Caki2 (cell line): ENCODE results near the gene CTTNBP2. TPM values are rescaled to one million over a fixed set of nuclear protein-coding genes. Genes with fewer than 3 reads are reported as not detected.

Source experiments
- DNase-seq: peaks from one replicate; pipeline ENCODE4 v3.0.0-alpha.2; 2015; ENCODE audit warnings: low read depth
- in situ Hi-C: cut with HindIII; loops from 2 replicates; pipeline ENCODE4 v1.10.0; 2016; ENCODE audit warnings: low sequenced_read_pairs, low pct_unique_long_range_greater_than_20kb, mixed read lengths
- total RNA-seq: library from RNA; depleted of rRNA; stranded (reverse); fragments of >200 nt; shearing (Covaris generic); gene quantifications from 2 replicates; pipeline ENCODE4 v1.2.3, GENCODE V29; 2014; ENCODE audit warnings: low replicate concordance

The CTTNBP2 gene
- total RNA-seq, 1 experiment from 2014 or later: not detected

DNA sequence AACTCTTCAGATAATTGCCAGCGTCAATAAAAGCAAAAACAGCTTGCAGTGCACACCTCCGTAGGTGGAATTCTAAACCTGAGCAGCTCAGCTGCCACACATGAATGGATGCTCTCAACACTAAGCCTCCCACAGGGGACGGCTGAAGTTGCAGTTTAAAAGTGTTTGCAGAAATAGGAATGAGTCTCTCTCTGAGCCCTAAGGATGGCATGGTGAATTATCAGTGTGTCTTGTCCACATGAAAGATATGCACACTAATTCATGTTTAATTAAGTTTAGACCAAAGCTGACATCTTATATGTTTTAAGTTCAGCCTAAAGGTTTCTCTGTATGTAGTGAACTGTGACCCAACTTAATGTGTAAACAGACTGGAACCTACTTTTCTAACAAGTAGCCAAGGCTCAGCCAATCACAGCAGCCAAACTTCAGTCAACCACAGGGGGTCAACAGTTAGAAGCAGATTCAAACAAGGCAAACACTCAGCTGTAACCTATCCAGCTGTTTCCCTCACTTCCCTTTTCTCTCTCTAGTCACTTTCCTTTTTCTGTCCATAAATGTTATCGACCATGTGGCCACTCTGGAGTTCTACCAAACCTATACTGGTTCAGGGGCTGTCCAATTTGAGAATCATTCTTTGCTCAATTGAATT is 38.1 kb downstream of the CTTNBP2 start:
- no peak for DNase-seq
- in situ Hi-C loops: no loop called here

DNA sequence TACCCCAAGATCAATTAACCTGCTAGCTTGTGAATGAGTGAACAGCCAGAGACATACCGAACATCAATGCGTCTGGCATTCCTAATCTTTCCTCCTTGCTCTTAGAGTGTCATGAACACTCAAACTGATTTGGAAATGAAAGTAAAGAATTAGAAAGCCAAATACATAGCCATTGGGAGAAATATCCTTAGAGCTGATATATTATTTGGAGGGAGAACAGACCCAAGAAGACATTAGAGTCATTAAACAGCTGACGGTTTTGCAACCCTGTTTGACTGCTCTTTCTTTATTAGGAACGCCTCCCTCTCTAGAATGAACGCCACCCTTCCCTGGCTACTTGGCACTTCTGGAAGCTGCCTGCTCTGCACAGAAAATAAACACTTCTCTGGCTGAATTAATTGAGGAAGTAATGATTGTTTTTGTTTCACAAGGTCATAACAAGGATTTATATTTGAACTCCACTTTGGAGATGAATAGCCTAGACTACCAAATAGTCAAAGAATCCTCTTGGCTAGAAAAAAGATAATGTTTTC is 42.8 kb downstream of the CTTNBP2 start:
- DNase-seq: peak; percentile 55
- in situ Hi-C loops: no loop called here

DNA sequence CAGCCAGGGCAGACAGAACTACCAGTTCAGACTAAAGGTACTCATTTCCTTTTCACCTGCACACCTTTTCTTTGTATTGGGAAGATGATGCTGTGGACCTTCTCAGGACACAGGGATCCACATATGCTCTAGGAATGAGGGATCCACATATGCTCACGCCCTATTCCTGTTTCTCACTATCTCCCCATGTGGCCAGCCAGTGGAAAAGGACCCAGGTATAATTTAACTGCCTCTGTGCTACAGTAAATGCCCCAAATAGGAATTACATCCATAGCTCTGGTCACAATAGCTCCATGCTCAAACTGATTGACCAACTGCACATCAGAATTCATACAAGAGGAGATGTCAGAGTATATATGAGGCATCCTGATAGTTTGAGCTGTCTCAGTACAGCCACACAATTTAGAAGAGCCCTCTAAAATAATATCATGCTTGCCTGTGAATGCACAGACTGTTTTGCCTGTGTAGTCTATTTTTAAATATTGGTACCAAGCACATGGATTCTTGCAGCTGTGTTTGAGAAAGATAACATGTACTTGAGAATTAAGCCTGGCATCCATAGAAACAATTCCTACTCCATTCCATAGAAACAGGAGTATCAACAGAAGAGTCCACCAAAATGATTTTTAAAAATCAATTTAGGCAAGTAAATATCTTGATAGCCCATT is 43.7 kb downstream of the CTTNBP2 start:
- in situ Hi-C loops: no loop called here
- DNase-seq: no peak

DNA sequence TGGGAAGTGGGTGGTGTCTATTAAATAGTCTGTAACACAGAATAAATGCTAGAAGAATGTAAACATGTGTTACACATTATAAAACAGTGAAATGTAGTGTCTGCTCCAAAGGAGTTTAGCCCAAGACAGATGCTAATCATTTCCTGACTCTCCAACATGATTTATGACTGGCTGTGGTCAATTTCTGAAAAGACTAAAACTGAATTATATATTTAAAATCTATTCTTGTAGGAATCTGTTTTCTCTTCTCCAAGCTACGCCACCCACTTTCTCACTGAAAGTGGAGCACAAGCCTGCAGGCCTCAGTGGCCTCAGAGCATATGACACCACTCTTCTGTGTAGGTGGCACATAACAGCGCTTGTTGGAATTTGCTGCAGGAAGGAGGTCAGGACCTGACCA is 44.4 kb downstream of the CTTNBP2 start:
- DNase-seq: no peak
- in situ Hi-C loops: no loop called here

DNA sequence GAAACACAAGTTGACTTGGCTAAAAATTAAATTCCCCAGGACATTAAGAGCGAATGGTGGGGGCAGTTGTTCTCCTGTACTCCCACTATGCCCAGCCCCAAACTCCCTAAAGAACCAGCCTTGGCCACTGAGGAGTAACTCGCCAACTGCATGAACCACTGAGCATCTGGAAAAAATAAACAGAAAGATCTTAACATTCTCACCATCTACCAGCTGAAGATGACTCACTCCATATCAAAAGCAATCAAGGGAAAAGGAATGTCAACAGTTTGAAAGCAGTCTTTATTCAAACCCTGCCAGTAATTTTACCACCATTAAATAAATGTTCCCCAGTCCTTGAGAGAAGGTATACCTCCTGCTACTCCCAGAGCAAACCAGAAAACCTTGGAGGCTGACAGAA is 45.4 kb downstream of the CTTNBP2 start:
- DNase-seq: peak; percentile 89
- in situ Hi-C loops: no loop called here

DNA sequence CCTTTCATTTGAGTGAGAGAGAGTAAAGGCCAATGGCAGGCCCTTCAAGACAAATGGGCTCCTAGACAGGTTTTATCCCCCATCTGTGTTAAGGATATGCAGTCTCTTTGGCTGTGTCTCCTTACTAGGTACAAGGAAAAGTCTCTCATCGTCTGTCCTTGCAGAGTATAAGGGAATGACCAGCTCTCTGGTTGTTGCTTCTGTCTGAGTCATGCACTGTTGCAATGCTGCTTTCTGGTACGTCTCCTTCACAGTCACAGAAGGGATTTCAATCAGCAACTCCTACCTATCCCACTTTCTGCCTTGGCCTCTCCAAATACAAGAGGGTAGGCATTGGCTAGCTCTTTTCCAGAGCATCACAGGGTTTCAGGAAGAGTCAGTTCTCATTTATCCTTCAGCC is 48.1 kb downstream of the CTTNBP2 start:
- DNase-seq: no peak
- in situ Hi-C loops: no loop called here

DNA sequence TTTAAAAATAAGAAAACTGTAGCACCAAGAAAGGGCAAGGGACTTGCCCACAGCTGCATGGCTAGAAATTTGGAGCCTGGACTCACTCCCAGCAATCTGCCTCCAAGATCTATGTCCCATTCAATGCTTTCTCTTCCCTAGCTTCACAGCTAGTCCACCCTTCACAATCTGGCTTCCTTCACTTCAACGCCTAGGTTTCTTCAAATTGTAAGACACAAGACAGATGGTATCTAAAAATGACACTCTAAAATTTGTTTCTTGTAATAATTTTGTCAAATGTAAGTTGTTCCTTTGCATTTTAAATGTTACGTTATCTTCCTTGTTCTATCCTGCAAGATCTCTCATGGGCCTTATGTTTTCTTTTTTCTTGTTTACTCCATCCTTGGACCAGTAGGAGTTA is 48.6 kb downstream of the CTTNBP2 start:
- DNase-seq: no peak
- in situ Hi-C loops: no loop called here

DNA sequence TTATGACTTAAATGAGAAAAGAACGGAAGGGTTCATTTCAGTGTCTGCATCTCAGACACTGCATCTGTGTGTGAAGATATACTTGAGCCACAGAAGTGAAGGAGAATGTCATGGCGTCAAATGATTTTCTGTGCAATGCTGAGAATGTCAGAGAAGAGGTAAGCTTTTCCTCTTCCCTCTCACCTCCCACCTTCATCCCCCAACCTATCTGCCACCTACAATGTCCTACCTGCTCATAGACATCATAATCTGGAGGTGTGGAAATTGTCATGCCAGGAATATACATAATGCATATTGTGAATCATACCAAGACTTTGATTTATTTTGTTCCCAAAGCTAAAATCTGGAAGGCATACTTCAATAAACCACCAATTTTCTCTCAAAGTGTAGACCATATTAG is 53.7 kb downstream of the CTTNBP2 start:
- no peak for DNase-seq
- in situ Hi-C loops: no loop called here

DNA sequence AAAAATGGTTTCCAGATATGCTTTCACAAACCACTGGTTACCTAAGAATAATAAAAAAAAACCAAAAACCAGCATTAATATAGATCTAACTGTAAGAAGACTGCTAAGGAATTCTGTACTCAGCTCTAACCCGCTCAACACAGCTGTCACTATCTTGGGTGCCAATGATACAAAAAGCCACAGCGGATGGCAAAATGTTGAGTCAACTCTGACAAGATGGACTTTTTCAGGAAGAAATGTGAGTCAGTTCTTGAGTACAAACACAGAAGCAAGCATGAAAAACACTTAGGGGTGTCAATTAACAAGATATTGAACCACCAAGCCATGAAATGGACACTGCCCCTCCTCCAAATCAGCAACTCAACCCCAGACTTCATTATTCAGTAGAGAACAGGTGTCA is 55.0 kb downstream of the CTTNBP2 start:
- no peak for DNase-seq
- in situ Hi-C loops: no loop called here

DNA sequence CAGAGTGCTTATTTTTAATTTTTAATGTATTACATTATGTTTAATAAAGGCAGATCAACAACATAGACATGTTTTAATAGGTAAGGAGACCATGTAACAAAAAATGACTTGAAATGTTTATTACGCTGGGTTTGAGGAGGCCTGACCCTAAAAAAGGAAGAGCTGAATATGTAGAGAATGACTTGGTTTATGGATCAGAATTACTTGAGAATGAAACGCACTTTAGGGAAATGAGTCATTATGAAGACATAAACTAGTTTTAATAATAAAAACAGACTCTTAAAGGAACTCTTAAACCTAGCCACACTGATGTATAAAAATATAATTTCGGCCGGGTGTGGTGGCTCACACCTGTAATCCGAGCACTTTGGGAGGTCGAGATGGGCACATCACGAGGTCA is 56.5 kb downstream of the CTTNBP2 start:
- no peak for DNase-seq
- in situ Hi-C loops: no loop called here

DNA sequence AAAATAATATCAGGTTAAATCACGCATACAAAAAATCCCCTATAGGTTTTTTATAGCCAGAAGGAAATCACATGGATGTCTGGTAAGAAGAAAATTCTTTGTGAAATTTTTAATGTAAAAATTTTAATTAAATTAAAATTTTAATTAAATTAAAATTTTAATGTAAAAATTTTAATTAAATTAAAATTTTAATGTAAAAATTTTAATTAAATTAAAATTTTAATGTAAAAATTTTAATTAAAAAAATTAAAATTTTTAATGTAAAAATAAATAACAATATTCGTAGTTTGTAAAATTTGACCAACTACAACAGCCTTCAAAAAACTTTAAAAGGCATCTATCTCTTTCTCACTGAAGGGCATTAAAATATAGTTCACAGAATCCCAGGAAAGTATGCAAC is 61.5 kb downstream of the CTTNBP2 start:
- in situ Hi-C loops: no loop called here
- DNase-seq: no peak

DNA sequence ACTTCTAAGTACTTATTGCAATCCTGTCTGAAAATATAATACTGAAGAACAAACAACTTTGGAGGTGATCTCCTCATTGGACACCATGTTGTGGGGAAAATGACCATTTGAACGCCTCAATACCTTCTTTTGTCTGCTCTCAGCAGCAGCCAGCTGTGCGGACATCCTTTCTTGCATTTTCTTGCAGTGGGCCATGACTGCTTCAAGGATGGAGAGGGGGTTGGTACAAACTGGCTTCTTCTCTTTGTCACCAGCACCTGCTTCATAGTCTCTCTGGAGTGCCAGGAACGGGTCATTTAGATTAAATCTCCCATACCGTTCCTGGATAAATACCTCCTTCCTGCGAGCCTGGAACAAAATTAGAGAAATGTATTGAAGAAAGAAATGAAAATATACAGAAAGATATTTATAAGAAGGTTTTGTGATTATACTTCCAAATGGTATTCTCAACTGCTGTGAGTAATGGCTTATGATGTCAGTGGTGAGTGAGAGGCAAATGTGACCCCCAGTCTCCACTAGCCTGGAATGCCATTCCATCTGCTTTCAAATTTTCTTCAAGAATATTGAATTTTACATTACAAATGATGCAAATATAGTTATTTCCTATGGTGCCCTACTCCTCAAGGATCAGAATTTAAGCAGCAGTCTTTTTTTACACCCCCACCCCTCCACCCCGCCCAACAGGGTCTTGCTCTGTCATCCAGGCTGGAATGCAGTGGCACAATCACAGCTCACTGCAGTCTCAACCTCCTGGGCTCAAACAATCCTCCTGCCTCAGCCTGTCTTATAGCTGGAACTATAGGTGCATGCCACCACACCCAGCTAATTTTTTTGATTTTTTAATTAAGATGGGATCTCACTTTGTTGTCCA is 62.4 kb downstream of the CTTNBP2 start:
- in situ Hi-C loops: no loop called here
- DNase-seq: no peak

DNA sequence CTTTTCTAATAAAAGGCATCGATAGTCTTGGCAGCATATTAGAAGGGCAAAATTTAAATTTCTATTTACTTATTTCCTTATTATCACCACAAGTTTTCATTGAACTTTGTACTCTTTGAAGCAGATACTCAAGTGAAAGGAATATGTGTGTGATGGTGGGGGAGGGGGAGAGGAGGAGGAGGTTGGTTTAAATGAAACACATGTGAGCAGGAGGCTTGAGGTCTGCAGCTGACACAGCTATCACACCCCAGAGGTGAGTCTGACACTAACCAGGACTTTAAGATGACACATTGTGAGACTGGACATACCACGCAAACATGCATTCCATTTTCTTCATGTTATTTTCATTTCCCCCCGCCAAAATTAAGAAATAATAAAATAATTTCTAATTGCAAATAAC is 63.3 kb downstream of the CTTNBP2 start:
- DNase-seq: no peak
- in situ Hi-C loops: no loop called here

DNA sequence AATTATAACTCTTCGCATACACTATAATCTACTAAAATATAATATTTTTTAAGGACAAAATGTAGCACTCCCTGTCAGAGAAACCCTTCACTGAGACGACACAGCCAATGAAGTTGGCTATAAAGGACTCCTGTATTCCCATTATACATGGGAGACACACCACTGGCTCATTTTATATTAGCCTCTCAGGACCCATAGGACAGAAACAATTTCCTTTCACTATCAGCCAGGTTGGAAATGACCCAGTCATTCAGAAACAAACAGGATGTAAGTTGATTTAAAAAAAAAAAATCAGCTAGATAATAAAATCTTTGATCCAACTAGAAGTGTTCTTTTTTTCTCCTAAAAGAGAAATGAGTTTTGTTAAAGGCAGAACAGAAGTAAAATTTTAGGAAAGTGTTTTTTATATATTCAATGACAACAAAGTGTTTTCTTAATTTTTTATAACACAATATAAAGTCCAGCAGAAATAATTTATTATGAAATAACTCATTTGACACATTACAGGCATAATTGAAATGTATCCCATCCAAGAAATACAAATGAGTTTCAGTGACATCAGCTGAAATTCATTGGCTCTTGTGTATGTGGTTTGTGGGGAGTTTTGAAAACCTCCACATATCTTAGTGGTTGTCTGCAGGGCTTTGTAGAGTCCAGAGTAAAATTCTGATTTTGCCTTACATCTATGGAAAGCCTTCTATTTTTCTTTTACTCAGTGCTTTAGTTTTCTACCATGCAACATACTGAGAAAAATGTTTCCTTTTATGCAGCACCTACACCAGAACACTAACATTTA is 64.1 kb downstream of the CTTNBP2 start:
- no peak for DNase-seq
- in situ Hi-C loops: no loop called here

DNA sequence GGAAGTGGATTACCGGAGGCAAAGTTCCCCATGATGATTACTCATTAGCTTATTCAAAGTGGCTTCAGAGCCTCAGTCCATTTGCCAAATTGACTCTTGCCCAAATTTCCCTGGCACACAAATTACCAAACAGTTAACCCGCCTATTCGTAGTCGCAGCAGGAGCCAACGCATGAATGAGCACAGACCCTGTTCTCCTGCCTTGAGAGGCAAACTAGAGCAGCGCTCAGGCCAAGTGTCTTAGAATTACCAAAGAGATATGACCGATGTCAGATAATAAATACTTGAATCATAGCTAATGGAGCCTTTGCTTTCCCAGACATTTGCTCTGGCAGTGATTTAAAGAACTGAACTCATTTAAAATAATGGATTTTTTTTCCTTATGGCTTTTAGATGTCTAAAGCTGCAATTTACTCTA is 64.9 kb downstream of the CTTNBP2 start:
- DNase-seq: no peak
- in situ Hi-C loops: no loop called here

DNA sequence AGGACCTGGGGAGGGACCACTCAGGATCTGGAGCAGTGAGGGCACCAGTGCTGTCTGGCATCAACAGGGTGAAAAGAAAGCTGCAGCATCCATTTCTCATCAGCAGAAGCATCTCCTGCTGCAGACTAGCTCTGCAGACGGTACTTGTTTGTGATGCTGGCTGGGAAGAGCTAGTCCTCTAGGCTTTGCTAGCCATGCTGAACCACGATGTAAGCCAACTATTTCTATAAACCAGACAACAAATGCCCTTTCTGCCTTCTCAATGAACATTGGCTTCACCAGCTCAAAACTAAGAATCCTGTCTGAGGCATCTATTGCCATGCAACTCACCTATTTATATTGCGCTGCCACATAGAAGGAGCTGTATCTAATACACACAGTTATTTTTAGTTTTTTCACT is 65.6 kb downstream of the CTTNBP2 start:
- in situ Hi-C loops: no loop called here
- no peak for DNase-seq

DNA sequence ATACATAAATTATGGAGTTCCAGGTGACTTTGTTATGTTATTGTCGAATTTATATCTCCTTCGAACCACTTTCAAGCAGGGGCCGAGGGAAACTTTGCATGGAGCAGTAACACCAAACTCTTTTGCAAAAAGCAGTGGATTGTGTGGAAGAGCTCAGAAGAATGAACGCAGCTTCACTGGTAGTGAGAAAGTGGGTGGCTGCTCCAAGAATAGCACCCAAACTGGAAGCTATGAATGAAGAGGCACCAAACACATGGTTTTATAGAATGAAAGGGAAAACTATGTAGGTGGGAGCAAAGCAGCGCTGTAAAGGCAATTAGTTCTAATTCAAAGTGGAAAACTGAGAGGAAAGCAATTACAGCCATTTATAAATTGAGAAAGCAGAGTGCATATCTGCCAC is 67.2 kb downstream of the CTTNBP2 start:
- in situ Hi-C loops: no loop called here

DNA sequence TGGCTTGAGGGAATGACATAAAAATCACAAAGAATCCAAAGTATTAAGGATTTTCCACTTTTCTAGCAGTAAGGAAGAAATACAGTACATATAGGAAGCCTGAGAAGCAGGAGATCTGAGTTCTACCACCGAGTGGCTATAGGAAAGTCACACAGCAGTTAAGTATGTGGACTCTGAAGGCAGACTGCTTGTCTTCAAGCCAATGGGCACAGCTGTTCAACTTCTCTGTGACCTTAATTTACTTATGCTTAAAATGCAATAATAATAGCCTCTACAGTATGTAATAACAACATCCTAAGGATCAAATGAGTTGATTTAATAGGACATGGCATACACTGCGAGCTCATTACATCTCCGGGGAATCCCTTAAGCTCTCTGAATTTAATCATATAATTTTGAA is 68.0 kb downstream of the CTTNBP2 start:
- DNase-seq: no peak
- in situ Hi-C loops: no loop called here

More for the DNA sequence above, 67.2 kb downstream of the CTTNBP2 start:
- no peak for DNase-seq
